GM23248 (cell line): Measurements from ENCODE around the gene PDE8B.

Experiments used
- EZH2 ChIP-seq: fragments of 200-600 bp; sonication (generic); IDR thresholded peaks from 2 replicates; pipeline ENCODE4 v1.6.1; 2018; ENCODE audit warnings: antibody characterized with exemption, mild to moderate bottlenecking; ENCODE audit not compliant: insufficient read depth, poor library complexity, severe bottlenecking
- EZH2phosphoT487 ChIP-seq: fragments of 200-600 bp; sonication (generic); IDR thresholded peaks from 2 replicates; pipeline ENCODE4 v1.6.1; 2018; ENCODE audit warnings: antibody characterized with exemption, moderate library complexity, mild to moderate bottlenecking, low read depth; ENCODE audit not compliant: insufficient read depth

GRCh38 chr5:77170196-77170890 lies 40.1 kb upstream of the PDE8B start:
- TF ChIP-seq EZH2phosphoT487 (no peak), EZH2 (no peak)
